B cell (primary cell): Measurements from ENCODE around the gene ASMTL. TPM values are rescaled to one million over a fixed set of nuclear protein-coding genes. Genes with fewer than 3 reads are reported as not detected.

Source experiments
- ATAC-seq: fragments of 200-7000 bp; cut with Tn5 transposase; one replicate; pipeline ENCODE4 v1.10.0; 2021; ENCODE audit warnings: low read depth, mild to moderate bottlenecking, moderate number of reproducible peaks, moderate library complexity
- CTCF ChIA-PET: fragments of 350-600 bp; sonication (Branson Sonifier 250); formaldehyde crosslinking; loops from one replicate; lab custom pipeline; 2021; ENCODE audit warnings: antibody characterized with exemption, inconsistent platforms; lab: Charles Lee
- POLR2A ChIA-PET: fragments of 350-600 bp; sonication (Branson Sonifier 250); formaldehyde crosslinking; loops from one replicate; lab custom pipeline; 2021; ENCODE audit warnings: antibody characterized with exemption; lab: Charles Lee
- DNase-seq: peaks from one replicate; pipeline ENCODE4 v3.0.0; 2013
- H2AFZ ChIP-seq: 2 replicates; pipeline ENCODE4 v1.6.1; 2012; ENCODE audit warnings: mild to moderate bottlenecking, low read depth, low read length; ENCODE audit not compliant: insufficient read depth, poor library complexity, severe bottlenecking
- H3K27ac ChIP-seq, 2 donors: 1 replicate in 1 of 2; 2 replicates in 1 of 2; pipeline ENCODE4 v1.5.1; 2012 to 2013; ENCODE audit warnings: low read length in 2 of 2, mild to moderate bottlenecking in 2 of 2, moderate library complexity in 1 of 2
- H3K27me3 ChIP-seq, 4 experiments: fragments of 200-600 bp in 1 of 4; sonication (generic) in 1 of 4; replicated peaks in 1 of 4; 1 replicate in 2 of 4; 2 replicates in 2 of 4; pipeline versions ENCODE4 v1.6.1 to v1.7.0; 2013 to 2016; ENCODE audit warnings: low read length in 3 of 4, mild to moderate bottlenecking in 2 of 4, mixed read lengths in 1 of 4, moderate library complexity in 1 of 4; ENCODE audit not compliant: insufficient read depth in 4 of 4, control insufficient read depth in 3 of 4; ENCODE audit errors: control extremely low read depth in 1 of 4
- H3K36me3 ChIP-seq, 2 experiments: replicated peaks in 1 of 2; 1 replicate in 1 of 2; 2 replicates in 1 of 2; pipeline versions ENCODE4 v1.6.1 to v1.7.1; 2013; ENCODE audit warnings: low read length in 1 of 2; ENCODE audit not compliant: insufficient read depth in 2 of 2, control insufficient read depth in 1 of 2; ENCODE audit errors: control extremely low read depth in 1 of 2, extremely low read depth in 1 of 2
- H3K4me1 ChIP-seq, 2 donors: fragments of 200-600 bp in 1 of 2; sonication (generic) in 1 of 2; 1 replicate in 1 of 2; 2 replicates in 1 of 2; pipeline versions ENCODE4 v1.5.1 to v1.6.1; 2013 to 2017; ENCODE audit warnings: low read length in 2 of 2; ENCODE audit not compliant: control insufficient read depth in 2 of 2, insufficient read depth in 2 of 2
- H3K4me2 ChIP-seq: replicated peaks from 2 replicates; pipeline ENCODE3; 2012; ENCODE audit warnings: mild to moderate bottlenecking, low read depth, low read length; ENCODE audit not compliant: poor library complexity, severe bottlenecking
- H3K4me3 ChIP-seq, 5 experiments: fragments of 200-600 bp in 1 of 5; sonication (generic) in 1 of 5; 1 replicate in 3 of 5; 2 replicates in 2 of 5; pipeline versions ENCODE4 v1.5.1 to v1.7.0; 2011 to 2016; ENCODE audit warnings: low read length in 4 of 5, mild to moderate bottlenecking in 4 of 5, low read depth in 2 of 5, control low read depth in 1 of 5, moderate library complexity in 1 of 5; ENCODE audit not compliant: insufficient read depth in 1 of 5; ENCODE audit errors: control extremely low read depth in 1 of 5, extremely low read depth in 1 of 5
- H3K79me2 ChIP-seq: fragments of 200-600 bp; sonication (generic); one replicate; pipeline ENCODE4 v1.6.0; 2016; ENCODE audit warnings: low read length; ENCODE audit not compliant: control insufficient read depth, insufficient read depth
- H3K9ac ChIP-seq: fragments of 200-600 bp; sonication (generic); 2 replicates; pipeline ENCODE4 v1.6.1; 2017; ENCODE audit warnings: mild to moderate bottlenecking, low read length, moderate library complexity
- H3K9me3 ChIP-seq, 3 donors: one replicate each; pipeline versions ENCODE4 v1.6.1 to v1.7.1; 2013; ENCODE audit warnings: low read length in 2 of 3; ENCODE audit not compliant: control insufficient read depth in 2 of 3, insufficient read depth in 1 of 3; ENCODE audit errors: control extremely low read depth in 1 of 3
- H4K20me1 ChIP-seq: 2 replicates; pipeline ENCODE4 v1.6.0; 2012; ENCODE audit warnings: mild to moderate bottlenecking, low read length; ENCODE audit not compliant: insufficient read depth, control insufficient read depth, poor library complexity, severe bottlenecking
- H3K27ac Mint-ChIP-seq: one replicate; pipeline ENCODE4 v1.8.0; 2021; ENCODE audit warnings: mixed read lengths
- H3K27me3 Mint-ChIP-seq: one replicate; pipeline ENCODE4 v1.8.0; 2021; ENCODE audit warnings: mixed read lengths
- H3K4me1 Mint-ChIP-seq: one replicate; pipeline ENCODE4 v1.8.0; 2021; ENCODE audit warnings: mixed read lengths
- H3K4me3 Mint-ChIP-seq: one replicate; pipeline ENCODE4 v1.8.0; 2021; ENCODE audit warnings: mixed read lengths
- H3K9me3 Mint-ChIP-seq: one replicate; pipeline ENCODE4 v1.8.0; 2022; ENCODE audit warnings: mixed read lengths; ENCODE audit not compliant: insufficient read depth
- CTCF ChIP-seq: fragments of 200-600 bp; IDR thresholded peaks from one replicate; pipeline ENCODE4 v1.8.0; 2022; ENCODE audit warnings: antibody characterized with exemption, mild to moderate bottlenecking
- EZH2 ChIP-seq: IDR thresholded peaks from 2 replicates; pipeline ENCODE4 v1.6.1; 2012; ENCODE audit warnings: borderline replicate concordance, low read depth, mild to moderate bottlenecking, moderate library complexity, low read length; ENCODE audit not compliant: insufficient read depth, poor library complexity, severe bottlenecking
- WGBS: methylation state at CpG from one replicate; pipeline ENCODE4 v1.1.5; 2013; ENCODE audit warnings: missing lambda C conversion rate; ENCODE audit not compliant: insufficient coverage; 5-methylcytosine and 5-hydroxymethylcytosine counted together
- intact Hi-C: fragments of 100-400 bp; cut with micrococcal nuclease; formaldehyde crosslinking; loops from one replicate; pipeline ENCODE4 v1.10.0; 2022
- polyA plus RNA-seq: library from polyadenylated mRNA; depleted of rRNA; stranded (reverse); fragments of >200 nt; gene quantifications from 2 replicates; pipeline ENCODE4 v1.2.3, GENCODE V29; 2012
- total RNA-seq, 2 donors: library from RNA; stranded (reverse); fragments of 120-200 nt in 1 of 2; gene quantifications; 1 replicate in 1 of 2; 2 replicates in 1 of 2; pipeline versions ENCODE4 v1.2.3 to v1.2.4, GENCODE V29; 2013 to 2022

The ASMTL gene
- total and polyA plus RNA-seq, 2 donors (not counting 1 experiment from before 2014, with no cell fraction given): 33.3 to 52.9 TPM

GRCh38 chrX:1477229-1477628 lies 24.5 kb upstream of the ASMTL start:
- peaks cover 32 to 52% of the 10 kb centered on the region in 2 donors for H3K4me1 ChIP-seq
- H3K4me3 ChIP-seq: no peak overlapping the region
- no peak for ATAC-seq
- intact Hi-C loops: no loop called here
- no peak for DNase-seq
- H3K9ac ChIP-seq: no peak overlapping the region
- no peaks in the 10 kb centered on the region for H3K27me3 Mint-ChIP-seq
- peaks cover 0 to 39% of the 10 kb centered on the region in 2 experiments for H3K36me3 ChIP-seq
- ChIA-PET CTCF (no interaction called here), POLR2A (no interaction called here)
- H4K20me1 ChIP-seq: peaks cover 73% of the 10 kb centered on the region
- no peaks in the 10 kb centered on the region for H3K27me3 ChIP-seq
- H3K4me3 Mint-ChIP-seq: no peak overlapping the region
- no peak overlapping the region for H2AFZ ChIP-seq
- no peak overlapping the region for H3K4me2 ChIP-seq
- no peak overlapping the region for H3K27ac ChIP-seq
- H3K27ac Mint-ChIP-seq: peak overlapping the region; percentile 51
- H3K4me1 Mint-ChIP-seq: peaks cover 71% of the 10 kb centered on the region
- TF ChIP-seq CTCF (no peak), EZH2 (no peak)
- peaks cover 6% of the 10 kb centered on the region for H3K9me3 Mint-ChIP-seq
- H3K9me3 ChIP-seq: peaks cover 0 to 6% (median 0%) of the 10 kb centered on the region in 3 donors
- 67% methylated on average over 1 of the region's 3 CpGs for WGBS
- H3K79me2 ChIP-seq: peaks cover 81% of the 10 kb centered on the region

GRCh38 chrX:1476682-1477081 lies 24.0 kb upstream of the ASMTL start:
- ChIA-PET CTCF (no interaction called here), POLR2A (no interaction called here)
- 60% methylated on average over 1 of the region's 5 CpGs for WGBS
- no peak overlapping the region for H3K4me3 ChIP-seq
- intact Hi-C loops: no loop called here
- Mint-ChIP-seq H3K27ac (peak overlapping the region; percentile 18), H3K4me3 (no peak overlapping the region), H3K27me3 (no peaks in the 10 kb centered on the region), H3K9me3 (peaks cover 9% of the 10 kb centered on the region), H3K4me1 (peaks cover 71% of the 10 kb centered on the region)
- H3K27ac ChIP-seq: no peak overlapping the region
- peaks cover 84% of the 10 kb centered on the region for H3K79me2 ChIP-seq
- H3K36me3 ChIP-seq: peaks cover 0 to 41% of the 10 kb centered on the region in 2 experiments
- no peak overlapping the region for H2AFZ ChIP-seq
- no peak for ATAC-seq
- peaks cover 74% of the 10 kb centered on the region for H4K20me1 ChIP-seq
- H3K4me1 ChIP-seq: peaks cover 32 to 52% of the 10 kb centered on the region in 2 donors
- no peaks in the 10 kb centered on the region for H3K27me3 ChIP-seq
- peaks cover 0 to 6% (median 0%) of the 10 kb centered on the region in 3 donors for H3K9me3 ChIP-seq
- no peak overlapping the region for H3K4me2 ChIP-seq
- TF ChIP-seq EZH2 (no peak), CTCF (no peak)
- H3K9ac ChIP-seq: no peak overlapping the region
- no peak for DNase-seq
